Head of caudate nucleus (tissue), 42 donors: ENCODE measurements around the gene NGLY1.

Experiments
- DNase-seq, 42 donors: peaks; one replicate each; pipeline versions ENCODE4 v3.0.0 to v3.0.0-alpha.2; 2020 to 2021; ENCODE audit warnings: mixed read lengths in 7 of 42
- intact Hi-C: fragments of 100-400 bp; cut with DNase I; formaldehyde crosslinking; loops from one replicate; pipeline ENCODE4 v1.15.0; 2022

Gene NGLY1

GRCh38 chr3:25724948-25725645 lies 58.1 kb downstream of the NGLY1 start:
- intact Hi-C loops: no loop called here
- no peak for DNase-seq

DNA sequence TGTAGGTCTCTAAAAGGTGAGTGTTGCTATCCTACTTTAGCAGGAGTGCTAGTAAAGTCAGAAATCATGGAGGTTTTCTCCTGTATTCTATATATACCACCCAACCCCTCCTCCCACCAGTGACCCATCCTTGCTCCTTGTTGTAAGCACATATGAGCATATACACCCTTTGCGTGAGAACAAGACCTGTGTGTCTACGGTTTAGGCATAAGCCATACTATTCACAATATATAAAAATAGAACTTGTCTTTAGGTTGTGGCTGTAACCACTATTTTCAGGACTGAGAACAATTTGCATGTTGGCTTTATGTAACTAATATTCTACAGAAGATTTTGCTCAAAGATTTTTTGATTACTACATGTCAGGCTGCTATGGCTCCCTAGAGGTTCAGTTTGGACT lies 59.4 kb downstream of the NGLY1 start:
- DNase-seq: no peak
- intact Hi-C loops: no loop called here

GRCh38 chr3:25719321-25719720 lies 63.9 kb downstream of the NGLY1 start:
- intact Hi-C loops: no loop called here
- no peak for DNase-seq

GRCh38 chr3:25713341-25713985 lies 69.8 kb downstream of the NGLY1 start:
- intact Hi-C loops: no loop called here
- DNase-seq: no peak

DNA sequence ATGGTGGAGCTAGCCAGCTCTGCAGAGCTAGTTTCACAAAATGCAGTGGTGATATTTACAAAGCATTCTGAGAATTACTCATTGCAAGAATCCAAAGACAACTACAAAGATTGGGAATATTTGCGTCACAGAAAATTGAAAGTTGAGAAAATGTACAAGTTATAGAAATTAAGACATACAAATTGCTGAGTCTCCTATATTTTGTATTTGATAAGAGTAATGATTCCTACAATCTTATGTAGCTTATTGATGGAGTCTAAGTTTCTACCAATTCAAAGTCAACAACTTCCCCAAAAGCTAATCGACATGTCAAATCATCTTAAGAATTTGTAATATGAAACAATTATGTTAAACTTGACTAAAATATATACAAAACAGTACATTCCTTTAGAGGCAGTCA lies 72.2 kb downstream of the NGLY1 start:
- intact Hi-C loops: no loop called here
- no peak for DNase-seq

GRCh38 chr3:25708036-25708435 lies 75.2 kb downstream of the NGLY1 start:
- intact Hi-C loops: no loop called here
- no peak for DNase-seq

GRCh38 chr3:25707268-25707926 lies 75.8 kb downstream of the NGLY1 start:
- intact Hi-C loops: no loop called here
- DNase-seq: no peak

DNA sequence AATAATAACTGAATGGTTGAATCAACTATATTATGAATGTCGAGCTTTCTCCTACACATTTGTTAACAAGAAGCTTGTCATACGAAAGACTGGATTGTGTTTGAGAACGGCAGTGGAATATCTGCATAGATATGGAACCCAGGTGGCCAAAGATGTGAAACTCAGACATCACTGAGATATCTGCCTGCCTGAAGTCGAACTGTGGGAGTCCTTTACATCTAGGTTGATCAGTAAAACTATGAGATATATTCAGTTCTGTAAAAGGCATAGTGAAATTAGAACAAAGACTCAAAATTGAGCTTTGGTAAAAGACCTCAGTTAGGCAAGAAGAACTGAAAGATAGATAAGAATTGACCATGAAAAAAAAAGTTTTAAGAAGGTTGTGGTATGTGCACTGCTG lies 77.0 kb downstream of the NGLY1 start:
- intact Hi-C loops: no loop called here
- DNase-seq: no peak

- intact Hi-C loops: no loop called here
Measured at GRCh38 chr3:25697553-25697952, 85.7 kb downstream of the NGLY1 start.

GRCh38 chr3:25695731-25696420 lies 87.4 kb downstream of the NGLY1 start:
- no peak for DNase-seq
- intact Hi-C loops: no loop called here

More at GRCh38 chr3:25697553-25697952, 85.7 kb downstream of the NGLY1 start:
- DNase-seq: peak in 1 of 42 donors; percentile 24

DNA sequence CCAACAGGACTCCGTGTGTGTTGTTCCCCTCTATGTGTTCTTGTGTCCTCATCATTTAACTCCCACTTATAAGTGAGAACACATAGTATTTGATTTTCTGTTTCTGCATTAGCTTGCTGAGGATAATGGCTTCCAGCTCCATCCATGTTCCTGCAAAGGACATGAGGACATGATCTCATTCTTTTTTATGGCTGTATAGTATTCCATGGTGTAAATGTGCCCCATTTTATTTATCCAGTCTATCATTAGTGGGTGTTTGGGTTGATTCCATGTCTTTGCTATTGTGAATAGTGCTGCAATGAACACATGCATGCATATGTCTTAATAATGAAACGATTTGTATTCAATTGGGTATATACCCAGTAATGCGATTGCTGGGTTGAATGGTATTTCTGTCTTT lies 90.0 kb downstream of the NGLY1 start:
- intact Hi-C loops: no loop called here
- DNase-seq: no peak

- intact Hi-C loops: no loop called here
- DNase-seq: no peak
Measured at GRCh38 chr3:25692341-25692740, 90.9 kb downstream of the NGLY1 start.

DNA sequence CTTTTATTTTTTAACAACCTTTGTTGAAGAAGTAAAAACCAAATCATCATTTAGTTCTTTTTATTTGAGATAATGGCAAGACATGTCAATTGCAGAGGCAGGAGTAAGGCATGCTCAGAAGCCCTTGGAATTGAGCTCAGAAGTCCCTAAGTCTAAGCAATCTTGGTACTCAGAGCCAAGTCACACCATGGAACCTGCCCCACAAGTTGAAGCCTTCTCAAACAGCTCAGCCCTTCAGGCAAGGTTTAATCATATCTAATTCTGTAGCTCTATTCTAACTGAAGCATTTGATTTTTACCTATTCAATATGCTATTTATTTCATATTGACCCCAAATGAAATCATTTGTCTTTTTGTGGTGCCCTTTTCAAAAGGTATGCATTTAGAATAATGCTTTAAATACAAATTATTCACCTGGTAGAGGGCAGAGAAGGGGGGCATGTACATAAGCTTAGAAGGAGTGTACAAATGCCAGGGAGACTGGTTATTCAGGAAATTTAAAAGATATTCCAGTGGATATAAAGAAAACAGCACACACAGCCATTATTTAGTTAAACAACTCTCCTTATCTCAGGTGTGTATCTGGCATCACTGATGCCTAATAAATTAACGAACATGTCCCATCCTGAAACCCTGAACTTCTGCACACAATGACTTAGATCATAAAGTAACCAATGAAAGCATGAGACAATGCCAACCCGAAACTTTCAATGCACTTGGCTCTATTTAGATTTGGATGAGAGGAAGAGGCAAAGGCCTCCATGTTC lies 92.3 kb downstream of the NGLY1 start:
- no peak for DNase-seq
- intact Hi-C loops: no loop called here

- DNase-seq: no peak
Measured at GRCh38 chr3:25689226-25689625, 94.0 kb downstream of the NGLY1 start.

DNA sequence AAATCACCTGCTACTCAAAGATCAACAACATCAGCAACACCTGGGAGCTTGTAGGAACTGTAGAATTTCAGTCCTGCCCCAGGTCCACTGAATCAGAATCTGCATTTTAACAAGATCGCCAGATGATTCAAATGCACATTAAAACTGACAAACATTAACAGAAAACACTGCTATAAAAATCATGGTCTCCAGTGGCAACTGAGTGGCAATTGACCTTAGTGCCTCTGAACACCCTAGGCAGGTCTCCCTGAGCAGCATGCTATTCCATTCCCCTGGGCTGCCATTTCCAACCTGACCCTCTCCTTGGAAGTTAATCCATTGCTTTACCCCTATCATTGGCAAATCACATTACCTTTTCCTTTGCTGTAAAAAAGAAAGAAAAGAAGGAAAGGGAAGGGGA lies 95.5 kb downstream of the NGLY1 start:
- no peak for DNase-seq
- intact Hi-C loops: no loop called here

More at GRCh38 chr3:25689226-25689625, 94.0 kb downstream of the NGLY1 start:
- intact Hi-C loops: no loop called here

DNA sequence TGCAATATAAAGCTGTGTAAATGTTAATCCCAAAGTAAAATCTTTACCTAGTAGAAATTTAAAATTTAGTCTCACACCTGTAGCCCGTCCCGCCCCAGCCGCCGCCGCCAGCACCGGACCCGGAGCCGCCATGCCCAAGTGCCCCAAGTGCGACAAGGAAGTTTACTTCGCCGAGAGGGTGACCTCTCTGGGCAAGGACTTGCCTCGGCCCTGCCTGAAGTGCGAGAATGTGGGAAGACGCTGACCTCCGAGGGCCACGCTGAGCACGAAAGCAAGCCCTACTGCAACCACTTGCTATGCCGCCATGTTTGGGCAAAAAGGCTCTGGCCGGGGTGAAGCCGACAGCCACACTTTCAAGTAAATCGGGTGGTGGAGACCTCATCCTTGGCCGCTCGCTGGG lies 96.5 kb downstream of the NGLY1 start:
- intact Hi-C loops: no loop called here
- DNase-seq: no peak

GRCh38 chr3:25683882-25684281 lies 99.4 kb downstream of the NGLY1 start:
- intact Hi-C loops: no loop called here
- no peak for DNase-seq

GRCh38 chr3:25683410-25683809 lies 99.8 kb downstream of the NGLY1 start:
- intact Hi-C loops: no loop called here
- no peak for DNase-seq

DNA sequence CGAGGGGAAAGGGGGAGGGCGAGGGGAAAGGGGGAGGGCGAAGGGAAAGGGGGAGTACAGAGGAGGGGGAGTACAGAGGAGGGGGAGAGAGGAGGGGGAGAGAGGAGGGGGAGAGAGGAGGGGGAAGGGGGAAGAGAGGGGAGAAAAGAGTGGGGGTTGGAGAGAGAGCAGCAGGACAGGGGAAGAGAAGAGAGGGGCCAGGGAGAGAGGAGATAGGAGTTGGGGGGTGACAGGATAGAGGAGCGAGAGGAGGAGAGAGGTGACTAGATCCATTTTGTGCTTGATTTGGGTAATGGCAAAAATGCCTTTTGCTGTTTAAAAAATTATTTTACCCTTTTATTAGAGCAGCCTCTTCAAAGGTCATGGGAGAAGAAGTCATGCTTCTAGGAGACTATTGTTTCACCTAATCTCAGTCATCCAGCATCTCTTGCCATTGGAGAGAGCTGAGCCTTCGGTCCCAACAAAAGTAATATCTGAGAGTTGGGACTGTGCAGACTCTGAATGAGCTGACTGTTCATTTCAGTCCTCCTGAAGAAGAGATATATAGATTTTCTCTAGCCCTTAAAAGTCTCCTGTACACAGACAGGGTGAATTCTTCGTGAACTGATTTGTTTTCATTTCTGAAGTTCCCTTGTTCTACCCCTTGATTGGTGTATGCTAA lies 103.5 kb downstream of the NGLY1 start:
- peak in 2 of 42 donors; percentile 12 to 14 for DNase-seq

More for the DNA sequence above, 103.5 kb downstream of the NGLY1 start:
- intact Hi-C loops: no loop called here
